Measurements from ENCODE around the gene ENG.

Gene ENG

GRCh38 chr9:127895811-127896210 lies 41.4 kb upstream of the ENG start:
- H3K36me3 ChIP-seq (ENCODE audit: low read length), result no peaks in the 10 kb centered on the region

GRCh38 chr9:127893392-127893791 lies 38.9 kb upstream of the ENG start:
- Histone ChIP-seq H2AFZ (ENCODE audit: low read depth, low read length, severe bottlenecking) (no peak overlapping the region), H3K79me2 (ENCODE audit: insufficient read depth, low read length) (no peaks in the 10 kb centered on the region), H3K36me3 (ENCODE audit: low read length) (no peaks in the 10 kb centered on the region), H3K9me2 (replicated peaks; ENCODE audit: insufficient read depth, low read length) (no peaks in the 10 kb centered on the region), H3K4me2 (ENCODE audit: low read depth, low read length, poor library complexity, severe bottlenecking) (no peak overlapping the region), H4K20me1 (ENCODE audit: low read depth, low read length) (no peaks in the 10 kb centered on the region), H3K9ac (ENCODE audit: low read length) (no peak overlapping the region), H3K9me3 (ENCODE audit: insufficient read depth, low read length) (peaks cover 10% of the 10 kb centered on the region), H3K27me3 (ENCODE audit: low read length) (no peaks in the 10 kb centered on the region), H3K4me3 (ENCODE audit: insufficient read depth, low read length, poor library complexity, severe bottlenecking) (no peak overlapping the region), H3F3A (ENCODE audit: insufficient read depth) (0 out of 2 replicates have a peak, but pooled peaks cover under 1% of the 10 kb centered on the region), H3K27ac (ENCODE audit: low read depth, low read length) (no peak overlapping the region)
- TF ChIP-seq CTCF (IDR thresholded peaks at IDR 0.05; ENCODE audit: insufficient read depth, low read length, poor library complexity, severe bottlenecking) (no peak), EZH2phosphoT487 (conservative IDR thresholded peaks at IDR 0.05; ENCODE audit: low read length) (no peak)

More at GRCh38 chr9:127895811-127896210, 41.4 kb upstream of the ENG start:
- H4K20me1 ChIP-seq (ENCODE audit: low read depth, low read length), result no peaks in the 10 kb centered on the region
- no peaks in the 10 kb centered on the region for H3K9me2 ChIP-seq (replicated peaks; ENCODE audit: insufficient read depth, low read length)
- H2AFZ ChIP-seq (ENCODE audit: low read depth, low read length, severe bottlenecking), result no peak overlapping the region
- H3K4me3 ChIP-seq (ENCODE audit: insufficient read depth, low read length, poor library complexity, severe bottlenecking), result no peak overlapping the region
- TF ChIP-seq CTCF (IDR thresholded peaks at IDR 0.05; ENCODE audit: insufficient read depth, low read length, poor library complexity, severe bottlenecking) (no peak), EZH2phosphoT487 (conservative IDR thresholded peaks at IDR 0.05; ENCODE audit: low read length) (no peak)
- H3K9me3 ChIP-seq (ENCODE audit: insufficient read depth, low read length), result peaks cover 10% of the 10 kb centered on the region
- no peak overlapping the region for H3K4me2 ChIP-seq (ENCODE audit: low read depth, low read length, poor library complexity, severe bottlenecking)
- H3K27ac ChIP-seq (ENCODE audit: low read depth, low read length), result no peak overlapping the region
- H3F3A ChIP-seq (ENCODE audit: insufficient read depth), result 0 out of 2 replicates have a peak, but pooled peaks cover 4% of the 10 kb centered on the region
- H3K9ac ChIP-seq (ENCODE audit: low read length), result no peak overlapping the region
- H3K27me3 ChIP-seq (ENCODE audit: low read length), result no peaks in the 10 kb centered on the region
- no peaks in the 10 kb centered on the region for H3K79me2 ChIP-seq (ENCODE audit: insufficient read depth, low read length)

GRCh38 chr9:127892831-127893230 lies 38.4 kb upstream of the ENG start:
- no peak overlapping the region for H3K4me3 ChIP-seq (ENCODE audit: insufficient read depth, low read length, poor library complexity, severe bottlenecking)
- no peak overlapping the region for H3K9ac ChIP-seq (ENCODE audit: low read length)
- no peak overlapping the region for H3K4me2 ChIP-seq (ENCODE audit: low read depth, low read length, poor library complexity, severe bottlenecking)
- H3K27ac ChIP-seq (ENCODE audit: low read depth, low read length), result no peak overlapping the region
- H3K9me2 ChIP-seq (replicated peaks; ENCODE audit: insufficient read depth, low read length), result no peaks in the 10 kb centered on the region
- H3K79me2 ChIP-seq (ENCODE audit: insufficient read depth, low read length), result no peaks in the 10 kb centered on the region
- no peaks in the 10 kb centered on the region for H4K20me1 ChIP-seq (ENCODE audit: low read depth, low read length)
- no peak overlapping the region for H2AFZ ChIP-seq (ENCODE audit: low read depth, low read length, severe bottlenecking)
- no peaks in the 10 kb centered on the region for H3F3A ChIP-seq (ENCODE audit: insufficient read depth)
- H3K9me3 ChIP-seq (ENCODE audit: insufficient read depth, low read length), result peaks cover 10% of the 10 kb centered on the region
- TF ChIP-seq CTCF (IDR thresholded peaks at IDR 0.05; ENCODE audit: insufficient read depth, low read length, poor library complexity, severe bottlenecking) (no peak), EZH2phosphoT487 (conservative IDR thresholded peaks at IDR 0.05; ENCODE audit: low read length) (no peak)
- H3K36me3 ChIP-seq (ENCODE audit: low read length), result no peaks in the 10 kb centered on the region
- H3K27me3 ChIP-seq (ENCODE audit: low read length), result no peaks in the 10 kb centered on the region

Data from SU-DHL-6 (cell line).